Activated CD8-positive, alpha-beta memory T cell treated with anti-CD3 and anti-CD28 coated beads, Interleukin-2, amount 50 U/mL, for 1 hour (primary cell): ENCODE results near the gene REEP5.
"Not testable (repeated sequence)": the region's sequence is repeated elsewhere in the genome, so short reads cannot be mapped to it uniquely, and the experiment has no call there.

ENCODE experiments used
- DNase-seq: peaks from one replicate; pipeline ENCODE4 v3.0.0-alpha.2; 2020; ENCODE audit errors: extremely low read depth

The REEP5 gene

GRCh38 chr5:112921833-112922817, at the start of gene REEP5:
Gene REEP5 (minus strand): TSS chr5:112922227. CDS start chr5:112922190, 37 bp downstream.
- DNase-seq, result peak; percentile 47

- DNase-seq, result no peak
Observed at GRCh38 chr5:112971276-112971675, 49.2 kb upstream of the REEP5 start.

GRCh38 chr5:112968411-112969106, 46.5 kb upstream of the REEP5 start:
- no peak for DNase-seq

- DNase-seq, result no peak
Observed at GRCh38 chr5:112967520-112968083, 45.6 kb upstream of the REEP5 start.

- no peak for DNase-seq
Observed at GRCh38 chr5:112965733-112966306, 43.8 kb upstream of the REEP5 start.

GRCh38 chr5:112963374-112963733, 41.3 kb upstream of the REEP5 start:
- not testable (repeated sequence) for DNase-seq

GRCh38 chr5:112960863-112961504, 39.0 kb upstream of the REEP5 start:
- DNase-seq, result no peak

- DNase-seq, result no peak
Observed at GRCh38 chr5:112960315-112960714, 38.3 kb upstream of the REEP5 start.

- not testable (repeated sequence) for DNase-seq
Observed at GRCh38 chr5:112959872-112960271, 37.8 kb upstream of the REEP5 start.

- no peak for DNase-seq
Observed at GRCh38 chr5:112958093-112959088, 36.4 kb upstream of the REEP5 start.

GRCh38 chr5:112957036-112957808, 35.2 kb upstream of the REEP5 start:
- DNase-seq, result no peak

- no peak for DNase-seq
Observed at GRCh38 chr5:112956606-112957005, 34.6 kb upstream of the REEP5 start.

GRCh38 chr5:112951124-112951702, 29.2 kb upstream of the REEP5 start:
- DNase-seq, result no peak

GRCh38 chr5:112948458-112948857, 26.4 kb upstream of the REEP5 start:
- no peak for DNase-seq

GRCh38 chr5:112940670-112941069, 18.6 kb upstream of the REEP5 start:
- no peak for DNase-seq

- no peak for DNase-seq
Observed at GRCh38 chr5:112938286-112938685, 16.3 kb upstream of the REEP5 start.

GRCh38 chr5:112935675-112936074, 13.6 kb upstream of the REEP5 start:
- no peak for DNase-seq

GRCh38 chr5:112934366-112934663, 12.3 kb upstream of the REEP5 start:
- no peak for DNase-seq

GRCh38 chr5:112933651-112934365, 11.8 kb upstream of the REEP5 start:
- DNase-seq, result no peak
